ENCODE measurements around the gene CCDC182. TPM values are rescaled to one million over a fixed set of nuclear protein-coding genes. Genes with fewer than 3 reads are reported as not detected.

The CCDC182 gene
- total and polyA plus RNA-seq, 8 donors, result not detected

GRCh38 chr17:57703273-57703672 is 41.8 kb downstream of the CCDC182 start:
- no peak overlapping the region for H3K27ac ChIP-seq
- H3K4me1 ChIP-seq, result peaks cover 0 to 9% (median 3%) of the 10 kb centered on the region in 4 donors
- no peak for DNase-seq
- H3K27me3 ChIP-seq, result no peaks in the 10 kb centered on the region
- H3K4me3 ChIP-seq, result no peak overlapping the region
- no peak for TF ChIP-seq EP300 (IDR thresholded peaks at IDR 0.05)
- TF ChIP-seq CTCF (IDR thresholded peaks at IDR 0.05), result no peak
- no peak for TF ChIP-seq POLR2AphosphoS5 (IDR thresholded peaks at IDR 0.05)
- TF ChIP-seq POLR2A (IDR thresholded peaks at IDR 0.05), result no peak
- intact Hi-C loops (cut with DNase I; ENCODE audit: low total_unique reads), result no loop called here
- H3K36me3 ChIP-seq, result no peaks in the 10 kb centered on the region
- H3K9me3 ChIP-seq, result no peaks in the 10 kb centered on the region
- WGBS, 5 donors, result 89 to 100% (median 93%) methylated on average over 1 of the region's 1 CpG

GRCh38 chr17:57701124-57701523 is 44.0 kb downstream of the CCDC182 start:
- Histone ChIP-seq H3K27me3 (peaks cover 0 to 3% (median 0%) of the 10 kb centered on the region in 3 donors), H3K4me3 (no peak overlapping the region), H3K36me3 (no peaks in the 10 kb centered on the region), H3K9me3 (no peaks in the 10 kb centered on the region), H3K4me1 (peaks cover 0 to 7% (median 0%) of the 10 kb centered on the region in 4 donors), H3K27ac (no peak overlapping the region)
- TF ChIP-seq CTCF (IDR thresholded peaks at IDR 0.05), result no peak
- TF ChIP-seq POLR2A (IDR thresholded peaks at IDR 0.05), result no peak
- TF ChIP-seq POLR2AphosphoS5 (IDR thresholded peaks at IDR 0.05), result no peak
- TF ChIP-seq EP300 (IDR thresholded peaks at IDR 0.05), result no peak
- intact Hi-C loops (cut with DNase I; ENCODE audit: low total_unique reads), result no loop called here
- no peak for DNase-seq
- WGBS, 5 donors, result 86 to 94% (median 90%) methylated on average over 5 of the region's 5 CpGs

- Histone ChIP-seq H3K36me3 (no peaks in the 10 kb centered on the region), H3K4me1 (peaks cover 0 to 7% (median 0%) of the 10 kb centered on the region in 4 donors), H3K4me3 (no peak overlapping the region), H3K27ac (no peak overlapping the region), H3K27me3 (peaks cover 0 to 3% (median 0%) of the 10 kb centered on the region in 3 donors), H3K9me3 (no peaks in the 10 kb centered on the region)
- WGBS, 5 donors, result 60 to 83% (median 75%) methylated on average over 9 of the region's 9 CpGs
- intact Hi-C loops (cut with DNase I; ENCODE audit: low total_unique reads), result no loop called here
- TF ChIP-seq POLR2A (IDR thresholded peaks at IDR 0.05) (no peak), POLR2AphosphoS5 (IDR thresholded peaks at IDR 0.05) (no peak), CTCF (IDR thresholded peaks at IDR 0.05) (no peak), EP300 (IDR thresholded peaks at IDR 0.05) (no peak)
- DNase-seq, result no peak
Measured at GRCh38 chr17:57699751-57700219, 45.3 kb downstream of the CCDC182 start.

- no peak overlapping the region for H3K27ac ChIP-seq
- TF ChIP-seq CTCF (IDR thresholded peaks at IDR 0.05) (no peak), POLR2A (IDR thresholded peaks at IDR 0.05) (no peak), EP300 (IDR thresholded peaks at IDR 0.05) (no peak), POLR2AphosphoS5 (IDR thresholded peaks at IDR 0.05) (no peak)
- DNase-seq, result no peak
- H3K4me1 ChIP-seq, result peaks cover 0 to 7% (median 0%) of the 10 kb centered on the region in 4 donors
- no peak overlapping the region for H3K4me3 ChIP-seq
- 62 to 72% (median 66%) methylated on average over 12 of the region's 12 CpGs for WGBS, 5 donors
- H3K36me3 ChIP-seq, result no peaks in the 10 kb centered on the region
- H3K27me3 ChIP-seq, result peaks cover 0 to 3% (median 0%) of the 10 kb centered on the region in 3 donors
- intact Hi-C loops (cut with DNase I; ENCODE audit: low total_unique reads), result no loop called here
- no peaks in the 10 kb centered on the region for H3K9me3 ChIP-seq
Measured at GRCh38 chr17:57697891-57698711, 47.0 kb downstream of the CCDC182 start.

Data from stomach (tissue), 9 donors.